ENCODE measurements around the gene TMPRSS7.

TMPRSS7 gene

DNA sequence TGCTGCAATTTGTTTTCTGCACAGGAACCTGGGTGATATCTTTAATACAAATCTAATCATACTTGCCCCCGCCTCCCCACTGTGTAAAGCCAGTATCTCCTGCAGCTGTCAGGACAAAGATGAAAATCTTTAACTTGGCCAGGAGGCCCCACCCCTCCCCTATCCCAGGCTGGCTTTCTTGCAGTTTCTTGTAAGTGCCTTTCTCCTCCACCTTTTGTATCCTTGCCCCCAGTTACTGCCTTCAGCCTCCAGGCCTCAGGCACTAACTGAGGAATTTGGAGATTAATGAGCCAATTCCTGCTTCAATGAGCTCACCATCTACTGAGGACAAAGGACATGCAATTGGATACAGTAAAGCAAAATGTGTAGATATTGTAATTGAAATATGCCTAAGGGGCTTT lies 92.0 kb downstream of the TMPRSS7 start:
- in situ Hi-C loops (cut with HindIII; ENCODE audit: low sequenced_read_pairs), result no loop called here

DNA sequence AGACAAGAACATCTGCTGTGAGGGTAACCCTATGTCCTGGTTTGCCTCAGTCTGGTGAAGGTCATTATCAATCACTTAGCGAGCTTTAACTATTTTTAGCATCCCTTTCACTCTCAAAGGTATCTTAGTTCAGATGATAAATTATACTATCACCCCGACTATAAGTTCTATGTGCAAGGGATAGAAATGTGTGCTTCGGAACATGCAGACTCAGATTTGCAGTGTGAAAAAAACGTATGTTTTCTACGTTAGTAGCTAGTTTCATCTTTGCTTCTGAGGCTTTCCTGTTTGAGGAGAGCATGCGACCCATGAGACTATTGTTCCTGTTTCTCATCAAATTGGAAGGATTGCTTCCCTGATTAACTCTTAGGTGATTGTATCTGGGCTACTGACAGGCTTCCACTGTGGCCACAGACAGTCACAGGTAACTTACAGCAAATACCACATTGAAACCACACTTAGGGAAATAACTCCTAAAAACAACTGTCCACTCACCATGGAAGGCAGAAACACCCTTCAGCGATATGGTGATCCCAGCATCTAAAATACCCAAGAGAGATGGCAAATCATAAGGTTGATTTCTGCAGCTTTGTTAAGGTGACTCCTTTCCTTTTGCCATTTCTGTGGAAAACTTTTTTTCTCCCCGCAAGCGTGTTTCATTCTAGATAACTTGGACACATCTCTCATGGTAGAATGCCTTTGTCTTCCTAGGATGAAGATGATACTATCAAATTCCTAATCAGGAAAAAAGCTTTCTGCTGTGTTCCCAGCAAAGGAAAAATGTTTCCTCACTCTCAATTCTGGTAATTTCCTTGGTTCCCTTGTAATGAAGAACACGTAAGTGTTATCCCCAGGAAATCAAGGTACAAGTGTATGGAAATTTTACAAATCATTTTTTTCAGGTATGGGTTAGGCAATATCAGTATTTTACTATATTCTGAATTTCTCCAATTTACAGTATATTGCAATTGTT lies 93.3 kb downstream of the TMPRSS7 start:
- in situ Hi-C loops (cut with HindIII; ENCODE audit: low sequenced_read_pairs), result no loop called here

DNA sequence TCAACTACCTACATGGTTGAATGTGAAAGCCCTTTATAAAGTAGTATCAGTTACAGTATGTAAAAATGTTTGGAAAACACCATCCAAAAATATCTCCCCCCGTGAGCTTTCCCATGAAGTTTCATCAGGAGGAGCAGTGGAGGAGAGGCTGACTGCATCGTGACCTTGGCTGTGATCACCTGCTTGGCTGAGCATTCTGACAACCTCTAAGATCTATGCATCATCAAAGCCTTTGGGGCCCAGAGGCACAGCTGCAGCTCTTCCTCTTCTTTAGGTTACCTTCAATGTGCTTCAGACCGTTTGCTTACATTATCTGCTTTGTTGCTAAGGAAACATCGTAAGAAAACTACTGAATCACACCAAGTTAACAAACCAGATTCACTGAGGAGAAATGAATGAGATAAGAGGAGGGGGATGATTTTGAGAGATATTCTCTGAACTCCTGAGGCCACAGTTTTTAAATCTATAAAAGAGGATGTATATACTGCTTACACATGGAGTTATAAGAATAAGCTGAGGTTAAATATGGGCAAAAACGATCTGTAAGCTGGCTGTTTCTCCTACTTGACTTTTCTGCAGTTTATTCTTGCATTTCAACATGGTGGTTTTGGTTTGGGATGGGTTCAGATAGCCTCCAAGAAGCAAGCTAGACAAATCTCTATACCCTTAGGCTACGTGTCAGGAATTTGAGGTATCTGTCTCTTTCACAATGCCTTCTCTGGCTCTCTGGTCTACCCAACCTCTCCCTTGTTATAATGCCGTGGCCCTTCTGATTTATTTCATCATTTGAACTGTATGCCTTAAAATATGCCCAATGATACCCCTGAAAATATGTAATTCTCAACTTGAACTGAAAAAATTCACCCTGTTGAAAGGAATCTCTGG lies 94.5 kb downstream of the TMPRSS7 start:
- in situ Hi-C loops (cut with HindIII; ENCODE audit: low sequenced_read_pairs), result no loop called here

DNA sequence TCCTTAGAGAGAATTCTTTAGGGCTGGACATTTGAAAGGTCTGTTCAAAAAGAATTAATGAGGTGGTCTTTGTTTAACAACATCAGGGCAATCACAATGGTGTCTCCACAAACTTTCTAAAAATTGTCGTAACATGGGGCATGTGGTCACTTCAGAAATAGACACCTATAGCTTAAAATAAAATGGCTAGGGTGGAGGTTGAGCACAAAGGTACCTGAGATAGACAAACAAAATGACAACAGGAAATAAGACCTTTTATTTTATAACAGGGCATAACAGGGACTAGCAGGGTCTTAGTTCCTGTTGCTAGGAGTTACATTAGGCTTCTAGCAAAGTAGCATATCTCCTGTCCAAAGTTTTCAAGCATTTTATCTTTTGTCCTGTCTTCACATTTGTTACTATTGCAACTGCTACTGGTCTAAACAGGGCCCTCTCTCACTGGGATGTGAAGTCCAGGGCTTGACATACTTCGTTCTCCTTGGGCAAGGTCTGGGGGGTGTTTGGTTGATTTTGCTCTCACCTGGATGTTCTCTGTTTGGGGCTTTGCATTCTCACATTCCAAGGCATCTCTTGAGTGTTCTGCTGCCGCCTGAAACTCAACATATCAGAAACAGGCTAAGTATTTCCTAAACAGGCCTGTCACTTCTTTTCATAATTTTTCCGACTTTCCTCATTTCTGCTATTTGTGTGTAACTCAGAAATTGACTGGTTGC lies 95.5 kb downstream of the TMPRSS7 start:
- in situ Hi-C loops (cut with HindIII; ENCODE audit: low sequenced_read_pairs), result loop anchor here (10.0 kb wide), 1 partner anchor 155 kb away; no protein-coding TSS in a partner anchor

DNA sequence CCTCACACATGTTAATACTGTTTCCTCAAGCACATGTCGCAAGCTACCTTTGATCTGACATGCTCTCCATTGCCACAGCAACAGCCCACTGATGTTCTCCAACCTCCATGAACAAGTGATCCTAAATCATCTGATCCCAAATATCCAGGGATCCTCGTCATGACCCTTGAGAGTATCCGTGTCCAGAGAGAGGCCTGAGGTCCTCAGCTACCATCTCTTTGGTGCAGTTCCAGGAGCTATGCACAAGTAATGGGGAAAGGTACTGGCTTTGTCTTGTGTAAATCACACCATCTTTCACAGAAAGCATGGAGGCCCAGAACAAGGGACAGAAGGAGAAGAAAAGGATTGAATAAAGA lies 96.1 kb downstream of the TMPRSS7 start:
- in situ Hi-C loops (cut with HindIII; ENCODE audit: low sequenced_read_pairs), result loop anchor here (10.0 kb wide), 1 partner anchor 154 kb away; no protein-coding TSS in a partner anchor

Data from endothelial cell of hepatic sinusoid (primary cell).